Endothelial cell (in vitro differentiated cells): ENCODE data around the gene UPK1B. TPM values are rescaled to one million over a fixed set of nuclear protein-coding genes. Genes with fewer than 3 reads are reported as not detected.

ENCODE experiments used
- DNase-seq: peaks from one replicate; pipeline ENCODE4 v3.0.0; 2021; ENCODE audit warnings: low spot score
- H3K27ac Mint-ChIP-seq: one replicate; pipeline ENCODE4 v1.8.0; 2021; ENCODE audit warnings: mixed read lengths, inconsistent platforms; ENCODE audit not compliant: unreplicated experiment
- H3K27me3 Mint-ChIP-seq: one replicate; pipeline ENCODE4 v1.8.0; 2021; ENCODE audit warnings: mild to moderate bottlenecking, moderate library complexity, mixed read lengths, inconsistent platforms; ENCODE audit not compliant: unreplicated experiment
- H3K36me3 Mint-ChIP-seq: one replicate; pipeline ENCODE4 v1.8.0; 2021; ENCODE audit warnings: mild to moderate bottlenecking, low read depth, mixed read lengths, inconsistent platforms; ENCODE audit not compliant: unreplicated experiment
- H3K4me1 Mint-ChIP-seq: one replicate; pipeline ENCODE4 v1.8.0; 2021; ENCODE audit warnings: mild to moderate bottlenecking, mixed read lengths, inconsistent platforms; ENCODE audit not compliant: unreplicated experiment
- H3K4me3 Mint-ChIP-seq: one replicate; pipeline ENCODE4 v1.8.0; 2021; ENCODE audit warnings: mild to moderate bottlenecking, mixed read lengths, inconsistent platforms; ENCODE audit not compliant: unreplicated experiment
- H3K9me3 Mint-ChIP-seq: one replicate; pipeline ENCODE4 v1.8.0; 2021; ENCODE audit warnings: mixed read lengths, inconsistent platforms; ENCODE audit not compliant: unreplicated experiment
- total RNA-seq: library from RNA; stranded (reverse); fragmentation: NEBNext Ultra II Directional; extraction: Animal tissue kit (Norgen Biotek cat#: 25700); gene quantifications from one replicate; pipeline ENCODE4 v1.2.1, GENCODE V29; 2021; ENCODE audit not compliant: unreplicated experiment
- TF ChIP-seq, protein P1 (sequence below): fragments of 200-600 bp; sonication (generic); IDR thresholded peaks from one replicate; pipeline ENCODE4 v1.5.0; 2021; ENCODE audit warnings: antibody characterized with exemption; ENCODE audit not compliant: unreplicated experiment

UPK1B gene
- total RNA-seq, 1 donor from 2014 or later = not detected

DNA sequence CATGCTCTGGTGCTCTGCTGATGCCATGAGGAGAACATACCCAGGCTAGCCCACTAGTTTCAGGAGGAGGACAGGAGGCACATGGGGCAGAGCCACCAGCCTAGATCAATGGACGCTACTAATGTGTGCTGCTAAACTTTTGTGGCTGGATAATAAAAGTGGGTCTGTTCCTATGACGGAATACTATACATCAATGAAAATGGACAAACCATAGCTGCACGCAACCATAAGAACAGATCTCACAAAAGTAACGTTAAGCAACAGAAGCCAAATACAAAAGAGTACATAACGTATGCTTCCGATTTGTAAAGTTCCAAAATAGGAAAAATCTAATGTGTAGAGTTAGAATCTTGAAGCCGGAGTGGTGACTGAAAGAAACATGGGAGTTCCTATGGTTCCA lies 55.8 kb downstream of the UPK1B start:
- Mint-ChIP-seq H3K36me3 (peaks cover 24% of the 10 kb centered on the region), H3K4me1 (no peaks in the 10 kb centered on the region), H3K27ac (no peak overlapping the region), H3K27me3 (peaks cover 2% of the 10 kb centered on the region), H3K4me3 (peak overlapping the region; percentile 37), H3K9me3 (no peaks in the 10 kb centered on the region)
- no peak for DNase-seq
- TF ChIP-seq, protein P1, sequence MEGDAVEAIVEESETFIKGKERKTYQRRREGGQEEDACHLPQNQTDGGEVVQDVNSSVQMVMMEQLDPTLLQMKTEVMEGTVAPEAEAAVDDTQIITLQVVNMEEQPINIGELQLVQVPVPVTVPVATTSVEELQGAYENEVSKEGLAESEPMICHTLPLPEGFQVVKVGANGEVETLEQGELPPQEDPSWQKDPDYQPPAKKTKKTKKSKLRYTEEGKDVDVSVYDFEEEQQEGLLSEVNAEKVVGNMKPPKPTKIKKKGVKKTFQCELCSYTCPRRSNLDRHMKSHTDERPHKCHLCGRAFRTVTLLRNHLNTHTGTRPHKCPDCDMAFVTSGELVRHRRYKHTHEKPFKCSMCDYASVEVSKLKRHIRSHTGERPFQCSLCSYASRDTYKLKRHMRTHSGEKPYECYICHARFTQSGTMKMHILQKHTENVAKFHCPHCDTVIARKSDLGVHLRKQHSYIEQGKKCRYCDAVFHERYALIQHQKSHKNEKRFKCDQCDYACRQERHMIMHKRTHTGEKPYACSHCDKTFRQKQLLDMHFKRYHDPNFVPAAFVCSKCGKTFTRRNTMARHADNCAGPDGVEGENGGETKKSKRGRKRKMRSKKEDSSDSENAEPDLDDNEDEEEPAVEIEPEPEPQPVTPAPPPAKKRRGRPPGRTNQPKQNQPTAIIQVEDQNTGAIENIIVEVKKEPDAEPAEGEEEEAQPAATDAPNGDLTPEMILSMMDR = no peak

DNA sequence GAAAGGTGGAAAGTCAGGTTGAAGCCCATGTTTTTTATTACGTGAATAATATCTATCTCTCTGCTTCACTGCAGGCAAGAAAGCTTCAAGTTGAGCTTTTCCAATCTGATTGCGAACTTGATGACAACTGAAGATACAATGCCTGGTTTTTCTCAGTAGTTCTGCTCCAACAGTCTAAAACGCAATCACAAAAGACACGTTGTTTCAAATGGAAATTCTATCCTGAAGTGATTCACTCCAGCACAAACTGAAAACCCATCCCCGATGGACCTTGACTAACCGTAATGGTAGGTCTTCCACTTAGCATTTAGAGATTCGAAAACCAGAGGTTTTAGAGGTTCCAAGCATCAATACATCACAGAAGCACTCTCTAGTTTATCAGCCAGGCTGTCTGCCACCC lies 56.7 kb downstream of the UPK1B start:
- no peak for DNase-seq
- no peak overlapping the region for H3K4me3 Mint-ChIP-seq
- TF ChIP-seq, protein P1 = no peak
- H3K36me3 Mint-ChIP-seq = peaks cover 24% of the 10 kb centered on the region
- no peaks in the 10 kb centered on the region for H3K9me3 Mint-ChIP-seq
- no peaks in the 10 kb centered on the region for H3K4me1 Mint-ChIP-seq
- H3K27ac Mint-ChIP-seq = no peak overlapping the region
- peaks cover 2% of the 10 kb centered on the region for H3K27me3 Mint-ChIP-seq

DNA sequence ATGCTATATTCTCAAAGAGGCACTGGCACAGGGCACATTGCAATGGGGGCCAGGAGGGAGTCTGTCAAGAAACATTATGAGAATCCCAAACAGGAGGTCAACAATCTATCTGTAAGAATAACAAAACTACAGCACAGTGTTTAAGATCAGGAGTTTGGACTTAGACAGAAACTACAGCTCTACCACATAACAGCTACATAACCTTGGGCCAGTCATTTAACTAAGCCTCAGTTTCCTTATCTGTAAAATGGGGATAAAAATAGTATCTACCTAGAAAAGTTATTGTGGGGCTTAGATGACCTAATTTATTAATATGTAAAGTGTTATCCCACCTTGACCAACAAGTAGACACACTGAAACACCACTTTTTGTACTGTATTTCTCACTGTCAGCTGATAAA lies 57.3 kb downstream of the UPK1B start:
- Mint-ChIP-seq H3K9me3 (no peaks in the 10 kb centered on the region), H3K4me3 (no peak overlapping the region), H3K27me3 (peaks cover 2% of the 10 kb centered on the region), H3K36me3 (peaks cover 24% of the 10 kb centered on the region), H3K4me1 (no peaks in the 10 kb centered on the region), H3K27ac (no peak overlapping the region)
- TF ChIP-seq, protein P1 = no peak
- DNase-seq = no peak

DNA sequence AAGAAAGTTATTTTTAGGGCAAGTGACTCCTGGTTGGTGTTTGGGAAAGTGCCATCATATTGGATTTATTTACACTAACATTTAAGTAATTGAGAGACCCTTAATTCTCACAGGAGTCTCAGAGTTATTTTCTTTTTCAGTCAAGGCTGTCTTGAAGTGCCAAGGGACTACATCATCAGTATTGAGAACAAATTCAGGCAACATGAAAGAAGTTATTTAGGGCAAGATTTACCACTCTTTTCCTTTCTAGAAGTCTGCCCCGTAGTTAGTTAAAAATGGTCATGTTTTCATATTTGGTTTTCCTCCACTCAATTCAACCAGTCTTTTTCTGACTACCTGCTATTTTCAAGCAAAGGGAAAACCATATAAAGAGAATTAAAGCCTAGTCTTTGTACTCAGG lies 61.2 kb downstream of the UPK1B start:
- H3K27ac Mint-ChIP-seq = no peak overlapping the region
- no peak for DNase-seq
- peaks cover 1% of the 10 kb centered on the region for H3K4me1 Mint-ChIP-seq
- TF ChIP-seq, protein P1 = no peak
- H3K4me3 Mint-ChIP-seq = no peak overlapping the region
- H3K9me3 Mint-ChIP-seq = no peaks in the 10 kb centered on the region
- peaks cover 9% of the 10 kb centered on the region for H3K36me3 Mint-ChIP-seq
- H3K27me3 Mint-ChIP-seq = peaks cover 2% of the 10 kb centered on the region

DNA sequence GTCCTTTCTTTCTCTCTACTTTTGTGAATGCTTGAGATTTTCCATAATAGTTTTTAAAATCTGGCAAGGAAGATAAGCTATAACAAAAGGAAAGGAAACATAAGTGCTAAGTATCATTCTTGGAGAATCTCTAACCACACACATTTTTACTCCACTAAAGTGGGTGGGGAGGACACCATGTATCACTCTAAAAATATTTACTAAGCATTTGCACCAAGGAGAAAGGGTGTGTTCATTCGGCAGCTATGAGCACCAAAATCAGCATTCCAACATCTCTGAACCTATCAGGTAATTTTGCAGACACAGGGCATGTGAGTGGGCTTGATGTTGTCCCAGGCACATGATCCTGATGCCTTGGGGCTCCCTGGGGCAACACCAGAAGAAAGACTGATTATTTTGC lies 61.8 kb downstream of the UPK1B start:
- Mint-ChIP-seq H3K4me1 (peaks cover 6% of the 10 kb centered on the region), H3K36me3 (peaks cover 7% of the 10 kb centered on the region)
- DNase-seq = no peak

More for the DNA sequence above, 61.8 kb downstream of the UPK1B start:
- Mint-ChIP-seq H3K27me3 (peaks cover 3% of the 10 kb centered on the region), H3K27ac (no peak overlapping the region), H3K4me3 (no peak overlapping the region), H3K9me3 (no peaks in the 10 kb centered on the region)
- TF ChIP-seq, protein P1 = no peak
